Fibroblast of peridontal ligament (primary cell): Measurements from ENCODE around the gene FLNB.
"Not testable (repeated sequence)": the region's sequence is repeated elsewhere in the genome, so short reads cannot be mapped to it uniquely, and the experiment has no call there.

Source experiments
- DNase-seq: peaks from one replicate; pipeline ENCODE4 v3.0.0-alpha.2; 2010; ENCODE audit errors: extremely low read depth

The FLNB gene

GRCh38 chr3:58051658-58052261 lies 43.5 kb downstream of the FLNB start:
- DNase-seq, result not testable (repeated sequence)

- DNase-seq, result peak; percentile 96
These were observed 44.4 kb downstream of the FLNB start for GRCh38 chr3:58052373-58053273.

- DNase-seq, result no peak
These were observed 46.4 kb downstream of the FLNB start for GRCh38 chr3:58054652-58055051.

GRCh38 chr3:58055314-58055713 lies 47.1 kb downstream of the FLNB start:
- DNase-seq, result no peak

GRCh38 chr3:58055891-58056290 lies 47.7 kb downstream of the FLNB start:
- DNase-seq, result not testable (repeated sequence)

- peak; percentile 63 for DNase-seq
These were observed 50.4 kb downstream of the FLNB start for GRCh38 chr3:58058361-58059263.

- peak; percentile 77 for DNase-seq
These were observed 51.4 kb downstream of the FLNB start for GRCh38 chr3:58059349-58060321.

GRCh38 chr3:58062472-58062871 lies 54.2 kb downstream of the FLNB start:
- peak; percentile 40 for DNase-seq

GRCh38 chr3:58063022-58063815 lies 55.0 kb downstream of the FLNB start:
- DNase-seq, result peak; percentile 67

- no peak for DNase-seq
These were observed 56.9 kb downstream of the FLNB start for GRCh38 chr3:58064923-58065638.

- DNase-seq, result no peak
These were observed 57.5 kb downstream of the FLNB start for GRCh38 chr3:58065700-58066167.

- peak; percentile 86 for DNase-seq
These were observed 58.6 kb downstream of the FLNB start for GRCh38 chr3:58066842-58067241.

- no peak for DNase-seq
These were observed 60.0 kb downstream of the FLNB start for GRCh38 chr3:58068122-58068809.

GRCh38 chr3:58071480-58071971 lies 63.3 kb downstream of the FLNB start:
- DNase-seq, result no peak

GRCh38 chr3:58072052-58072762 lies 64.0 kb downstream of the FLNB start:
- DNase-seq, result peak; percentile 96

- peak; percentile 48 for DNase-seq
These were observed 64.5 kb downstream of the FLNB start for GRCh38 chr3:58072763-58073130.

- peak; percentile 62 for DNase-seq
These were observed 65.3 kb downstream of the FLNB start for GRCh38 chr3:58073301-58074108.
